Fibroblast of pulmonary artery (primary cell): ENCODE measurements around the gene IFT43.

Experiments
- DNase-seq: peaks from one replicate; pipeline ENCODE4 v3.0.0-alpha.2; 2010; ENCODE audit warnings: low read depth
- H3K4me3 ChIP-seq: replicated peaks from 2 replicates; pipeline ENCODE4 v1.5.1; 2011; ENCODE audit warnings: low read depth, mild to moderate bottlenecking, control low read depth, low read length, moderate library complexity
- TF ChIP-seq, protein P1 (sequence below): IDR thresholded peaks from 2 replicates; pipeline ENCODE4 v1.5.1; 2011; ENCODE audit warnings: mild to moderate bottlenecking, control low read depth, low read length, inconsistent platforms; ENCODE audit errors: missing control alignments

IFT43 gene

DNA sequence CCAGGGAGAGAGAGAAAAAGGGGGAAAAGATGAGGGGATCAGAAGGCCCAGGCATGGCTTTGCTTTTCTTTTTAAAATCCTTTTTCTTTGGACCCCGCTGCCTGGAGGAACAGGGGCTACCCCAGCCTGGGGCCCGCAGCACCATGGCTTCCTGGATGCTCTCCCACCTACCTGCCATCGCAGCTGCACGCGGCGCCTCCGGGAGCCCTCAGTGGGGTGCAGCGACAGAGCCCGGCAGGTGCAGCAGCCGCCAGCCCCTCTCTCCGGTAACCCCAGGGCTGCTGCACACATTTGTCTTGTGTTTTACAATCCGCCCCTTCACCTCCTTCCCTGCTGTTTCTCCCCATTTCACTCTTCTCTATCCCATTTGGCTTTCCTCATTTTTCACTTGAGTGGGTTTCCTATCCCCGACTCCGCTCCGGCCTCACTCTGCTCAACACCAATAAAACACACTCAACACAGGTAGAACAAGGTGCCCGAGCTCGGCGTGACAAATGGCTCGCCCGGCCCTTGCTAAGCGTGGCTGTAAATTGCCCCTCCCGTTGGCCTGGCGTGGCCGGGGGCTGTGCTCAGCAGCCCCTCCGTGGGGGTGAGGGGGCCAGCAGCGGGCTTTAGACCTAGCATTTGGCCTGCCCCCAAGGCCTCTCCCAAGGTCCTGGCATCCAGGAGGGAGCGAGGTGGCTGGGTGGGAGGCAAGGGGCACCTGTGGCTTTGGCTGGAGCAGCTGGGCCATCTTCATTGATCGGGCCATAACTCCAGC is 113.5 kb downstream of the IFT43 start:
- TF ChIP-seq, protein P1, sequence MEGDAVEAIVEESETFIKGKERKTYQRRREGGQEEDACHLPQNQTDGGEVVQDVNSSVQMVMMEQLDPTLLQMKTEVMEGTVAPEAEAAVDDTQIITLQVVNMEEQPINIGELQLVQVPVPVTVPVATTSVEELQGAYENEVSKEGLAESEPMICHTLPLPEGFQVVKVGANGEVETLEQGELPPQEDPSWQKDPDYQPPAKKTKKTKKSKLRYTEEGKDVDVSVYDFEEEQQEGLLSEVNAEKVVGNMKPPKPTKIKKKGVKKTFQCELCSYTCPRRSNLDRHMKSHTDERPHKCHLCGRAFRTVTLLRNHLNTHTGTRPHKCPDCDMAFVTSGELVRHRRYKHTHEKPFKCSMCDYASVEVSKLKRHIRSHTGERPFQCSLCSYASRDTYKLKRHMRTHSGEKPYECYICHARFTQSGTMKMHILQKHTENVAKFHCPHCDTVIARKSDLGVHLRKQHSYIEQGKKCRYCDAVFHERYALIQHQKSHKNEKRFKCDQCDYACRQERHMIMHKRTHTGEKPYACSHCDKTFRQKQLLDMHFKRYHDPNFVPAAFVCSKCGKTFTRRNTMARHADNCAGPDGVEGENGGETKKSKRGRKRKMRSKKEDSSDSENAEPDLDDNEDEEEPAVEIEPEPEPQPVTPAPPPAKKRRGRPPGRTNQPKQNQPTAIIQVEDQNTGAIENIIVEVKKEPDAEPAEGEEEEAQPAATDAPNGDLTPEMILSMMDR, result no peak
- no peak for DNase-seq
- H3K4me3 ChIP-seq, result no peak overlapping the region

DNA sequence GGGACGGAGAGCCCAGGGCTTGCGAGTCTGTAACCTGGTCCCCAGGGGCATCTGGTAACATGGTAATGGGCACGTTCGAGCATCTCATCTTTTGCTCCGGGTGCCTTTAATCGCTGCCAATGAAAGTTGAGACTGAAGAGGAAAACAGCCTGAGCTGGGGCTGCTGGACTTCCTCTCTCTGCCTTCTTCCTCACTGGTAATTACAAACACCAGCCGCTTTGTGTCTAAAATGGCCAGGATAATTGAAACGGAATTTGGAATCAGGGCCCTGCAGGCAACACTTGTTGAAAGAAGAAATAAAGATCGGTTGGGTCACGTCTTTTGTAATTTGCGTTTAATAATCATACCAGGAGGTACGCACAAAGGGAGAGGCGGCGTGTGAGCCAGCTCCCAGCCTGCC is 114.7 kb downstream of the IFT43 start:
- H3K4me3 ChIP-seq, result no peak overlapping the region
- TF ChIP-seq, protein P1, result no peak
- DNase-seq, result no peak

DNA sequence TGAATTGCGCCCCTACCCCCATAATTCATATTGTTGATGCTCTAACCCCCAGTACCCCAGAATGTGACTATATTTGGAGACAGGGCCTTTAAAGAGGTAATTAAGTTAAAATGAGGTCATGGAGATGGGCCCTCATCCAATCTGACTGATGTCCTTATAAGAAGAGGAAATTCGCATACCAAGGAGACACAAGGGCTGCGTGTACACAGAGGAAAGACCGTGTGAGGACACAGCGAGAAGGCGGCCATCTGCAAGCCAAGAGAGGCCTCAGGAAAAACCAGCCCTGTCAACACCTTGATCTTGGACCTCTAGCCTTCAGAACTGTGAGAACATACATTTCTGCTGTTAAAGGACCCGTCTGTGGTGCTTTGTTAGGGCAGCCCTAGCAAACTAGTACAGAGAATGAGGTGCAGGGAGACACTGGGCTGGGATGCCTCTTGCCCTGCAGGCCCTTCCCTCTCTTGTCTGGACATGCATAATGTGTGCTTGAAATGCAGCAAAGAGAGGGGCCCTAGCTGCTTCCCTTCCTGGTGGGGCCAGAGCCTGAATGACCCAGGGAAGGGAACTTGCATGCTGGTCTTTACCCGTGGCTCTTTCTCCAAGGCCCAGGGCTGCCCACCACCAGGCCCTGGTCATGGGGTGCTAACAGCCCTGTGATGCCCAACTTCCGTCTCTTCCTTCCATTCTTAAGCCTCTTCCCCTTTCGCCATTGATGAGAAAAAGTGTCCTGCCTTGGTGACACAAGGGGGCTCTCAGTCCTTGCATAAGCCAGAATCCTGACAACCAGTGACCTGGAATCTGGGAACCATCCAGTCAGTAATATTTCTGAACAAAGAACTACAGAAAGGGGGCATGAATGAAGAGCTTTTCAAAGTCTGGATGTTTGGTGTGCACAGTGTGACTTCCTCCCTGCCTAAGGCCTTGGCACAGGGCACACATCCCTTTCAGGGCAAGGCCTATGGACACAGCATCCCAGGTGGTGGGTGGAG is 116.1 kb downstream of the IFT43 start:
- H3K4me3 ChIP-seq, result no peak overlapping the region
- TF ChIP-seq, protein P1, result no peak
- peak; percentile 23 for DNase-seq

DNA sequence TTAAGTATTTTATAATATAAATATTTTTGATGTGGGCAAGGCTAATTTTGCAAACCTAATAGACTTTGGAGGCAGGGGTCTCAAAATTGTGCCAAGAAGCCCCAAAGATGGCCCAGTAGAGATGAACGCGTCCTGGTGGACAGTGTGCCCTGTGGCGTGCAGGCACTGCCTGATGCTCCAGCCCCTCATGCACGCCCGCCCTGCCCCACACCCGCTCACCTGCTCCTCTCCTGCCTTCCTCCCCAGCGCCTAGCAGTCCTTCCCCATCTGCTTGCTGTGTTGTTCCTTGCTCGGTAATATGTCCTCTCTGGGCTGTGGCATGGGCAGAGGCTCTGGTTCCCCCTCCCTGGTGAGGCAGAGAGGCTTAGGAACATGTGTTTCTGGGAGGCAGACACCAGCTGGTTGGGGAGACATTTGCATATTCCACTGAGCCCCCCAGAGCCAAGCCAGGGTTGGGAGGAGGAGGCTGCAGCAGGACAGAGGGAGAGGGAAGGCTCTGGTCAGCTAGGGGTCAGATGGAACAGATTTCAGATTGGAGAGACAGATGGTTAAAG is 119.3 kb downstream of the IFT43 start:
- H3K4me3 ChIP-seq, result no peak overlapping the region
- TF ChIP-seq, protein P1, result no peak
- DNase-seq, result no peak

DNA sequence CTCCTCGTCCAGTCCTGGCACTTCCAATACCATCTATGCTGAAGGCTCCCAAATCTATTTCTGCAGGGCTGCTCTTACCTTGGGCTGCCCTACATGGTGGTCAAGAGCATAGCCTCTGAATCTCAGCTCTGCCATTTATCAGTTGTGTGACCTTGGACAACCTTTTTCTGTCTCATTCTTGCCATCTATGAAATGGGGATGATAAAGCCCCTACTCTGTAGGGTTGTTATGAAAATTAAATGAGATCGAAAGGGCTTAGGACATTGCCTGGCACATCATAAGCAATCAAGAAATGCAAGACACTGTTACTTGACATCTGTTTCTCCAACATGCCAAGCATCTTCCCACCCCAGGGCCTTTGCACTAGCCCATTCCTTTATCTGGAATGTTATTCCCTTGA is 120.6 kb downstream of the IFT43 start:
- TF ChIP-seq, protein P1, result no peak
- DNase-seq, result no peak
- no peak overlapping the region for H3K4me3 ChIP-seq

DNA sequence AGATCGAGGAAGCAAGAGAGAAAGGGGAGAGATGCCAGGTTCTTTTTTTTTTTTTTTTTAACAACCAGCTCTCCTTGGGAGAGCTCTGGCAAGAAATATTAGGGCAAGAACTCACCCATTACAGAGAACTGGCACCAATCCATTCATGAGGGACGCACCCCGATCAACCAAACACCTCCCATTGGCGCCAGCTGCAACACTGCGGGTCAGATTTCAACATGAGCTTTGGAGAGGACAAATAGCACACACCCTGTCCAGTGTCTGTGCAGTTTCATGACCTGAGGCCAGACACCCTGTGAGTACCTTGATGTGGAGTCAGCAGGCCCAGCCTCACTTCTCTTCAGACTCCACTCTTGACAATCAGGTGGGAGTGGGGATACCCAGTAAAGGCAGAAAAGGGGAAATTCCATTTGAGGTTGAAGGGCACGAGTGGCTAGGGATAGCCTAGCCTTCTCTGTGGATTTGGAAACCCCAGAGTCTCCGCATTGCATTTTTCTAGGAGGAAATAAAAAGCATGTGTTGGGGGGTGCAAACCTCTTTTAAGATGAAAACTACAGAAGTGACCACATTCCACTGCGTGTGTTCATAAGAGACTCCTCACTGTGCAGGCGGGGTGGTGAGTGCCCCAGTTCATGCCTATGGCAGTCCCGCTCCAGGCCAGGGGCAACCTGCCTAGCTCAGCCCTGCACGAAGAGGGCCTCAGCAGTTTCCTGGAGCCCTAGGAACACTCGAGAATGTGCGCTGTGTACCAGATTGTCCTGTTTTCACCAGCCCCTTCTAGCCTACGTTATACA is 123.7 kb downstream of the IFT43 start:
- TF ChIP-seq, protein P1, result no peak
- no peak for DNase-seq
- no peak overlapping the region for H3K4me3 ChIP-seq
